Measurements from ENCODE around the gene B3GAT3. TPM values are rescaled to one million over a fixed set of nuclear protein-coding genes. Genes with fewer than 3 reads are reported as not detected.

The B3GAT3 gene
- total RNA-seq, 1 experiment from 2014 or later, result 51.2 TPM

DNA sequence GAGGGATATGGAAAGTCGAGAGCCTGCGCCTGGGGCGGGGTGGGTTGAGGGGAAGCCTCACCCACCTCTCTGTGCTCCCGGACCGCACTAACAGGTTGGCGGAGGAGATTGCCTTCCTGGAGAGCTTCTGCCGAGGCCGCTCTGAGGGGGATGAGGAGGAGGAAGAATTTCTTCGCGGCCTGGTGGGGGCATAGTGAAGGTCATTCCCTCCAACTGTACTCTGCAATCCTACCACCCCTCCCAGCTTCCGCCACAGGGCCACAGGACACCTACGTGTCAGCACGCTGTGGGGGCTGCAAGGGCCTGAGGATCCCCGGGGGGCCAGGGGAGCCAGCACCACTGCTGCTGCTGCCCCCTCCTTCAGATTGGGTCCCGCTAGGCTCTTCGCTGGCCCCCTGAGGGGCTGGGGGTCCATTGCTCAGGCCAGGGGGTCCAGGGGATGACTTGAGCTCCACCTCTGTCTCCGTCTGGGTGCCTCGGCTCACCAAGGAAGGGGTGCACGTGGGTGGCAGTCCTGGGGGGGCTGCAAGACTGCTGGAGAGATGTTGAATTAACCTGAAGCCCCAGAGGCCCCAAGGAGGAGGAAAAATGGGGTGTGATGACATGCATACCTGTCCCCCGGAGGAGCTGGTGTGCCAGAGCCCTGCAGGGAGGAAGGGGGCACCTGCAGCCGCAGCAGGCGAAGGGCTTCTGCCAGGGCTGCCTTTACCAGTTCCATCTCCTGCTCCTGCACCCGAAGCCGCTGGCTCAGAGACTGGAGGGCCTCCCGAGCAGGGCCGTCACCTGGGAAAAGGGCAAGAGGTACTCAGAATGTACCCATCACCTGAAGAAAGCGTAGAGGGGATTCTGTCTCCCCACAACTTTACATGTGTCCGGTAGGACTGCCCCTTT, 10.7 kb downstream of the B3GAT3 start:
- Histone ChIP-seq H3K4me2 (ENCODE audit: low read length) (peak overlapping the region; percentile 87), H2AFZ (ENCODE audit: low read depth, low read length, poor library complexity, severe bottlenecking) (no peak overlapping the region), H3K36me3 (ENCODE audit: control insufficient read depth in 1 of 2, insufficient read depth in 2 of 2, low read length in 2 of 2) (peaks cover 0 to 5% of the 10 kb centered on the region in 2 experiments; a peak in 1 of 4 replicates), H4K20me1 (ENCODE audit: insufficient read depth) (no peaks in the 10 kb centered on the region), H3K9me2 (ENCODE audit: insufficient read depth) (no peaks in the 10 kb centered on the region), H3K9me3 (ENCODE audit: control insufficient read depth in 1 of 2, insufficient read depth in 1 of 2, low read depth in 1 of 2, low read length in 2 of 2) (no peaks in the 10 kb centered on the region), H3K79me2 (ENCODE audit: insufficient read depth, low read length) (peaks cover 13% of the 10 kb centered on the region), H3K27ac (ENCODE audit: low read depth, low read length) (peak overlapping the region; percentile 83), H3K27me3 (ENCODE audit: insufficient read depth, low read length) (no peaks in the 10 kb centered on the region), H3K9ac (ENCODE audit: low read length) (peak overlapping the region; percentile 93), H3K4me3 (replicated peaks in 1 of 2; ENCODE audit: low read depth in 1 of 2, low read length in 2 of 2) (peak overlapping the region; percentile 87 to 94), H3K4me1 (ENCODE audit: control insufficient read depth in 1 of 2, insufficient read depth in 2 of 2, low read length in 2 of 2) (peaks cover 28 to 45% of the 10 kb centered on the region in 2 experiments)
- ChIA-PET RAD21 (ENCODE audit: low non-redundant PET in 1 of 2, low total read pairs in 2 of 2, uncharacterized antibody in 2 of 2, unreplicated experiment in 2 of 2) (interaction anchor here (1.0 to 1.4 kb wide), 2 partner anchors 20 to 187 kb away, joined by 4 to 5 read pairs; partner anchors contain the start of gene TUT1 (in 1 of the 2)), POLR2A (interaction anchor here (0.8 to 1.2 kb wide), 4 partner anchors 9 to 230 kb away, joined by 4 to 6 read pairs (median 5); partner anchors contain the start of genes C11orf98, CSKMT, MTA2 and TUT1), CTCF (interaction anchor here (1.0 to 2.8 kb wide), 8 partner anchors 10 to 216 kb away, joined by 3 to 16 read pairs (median 5); partner anchors contain the start of genes B3GAT3, HNRNPUL2, MTA2 and TUT1)
- DNase-seq (ENCODE audit: low read depth, low spot score) (no peak), ATAC-seq (no peak)
- intact Hi-C loops (cut with micrococcal nuclease), result loop anchor here (5.0 kb wide), 1 partner anchor 36 kb away; the partner anchor contains the start of gene GANAB
- no peak for TF ChIP-seq ZNF274 (IDR thresholded peaks at IDR 0.05; ENCODE audit: low read depth, low read length)
- no peak for TF ChIP-seq RAD21 (IDR thresholded peaks at IDR 0.05; ENCODE audit: low read depth)
- no peak for TF ChIP-seq FOSL1 (IDR thresholded peaks at IDR 0.05; ENCODE audit: low read depth)
- TF ChIP-seq SRF (IDR thresholded peaks at IDR 0.05; ENCODE audit: low read depth), result no peak
- TF ChIP-seq POLR2A (IDR thresholded peaks at IDR 0.05; ENCODE audit: borderline replicate concordance, extremely low read depth, insufficient read depth, insufficient read length), result no peak
- no peak for TF ChIP-seq ATF3 (IDR thresholded peaks at IDR 0.05)
- no TSS peak for BruUV-seq (replicated peaks)

GRCh38 chr11:62610403-62610802, 11.4 kb downstream of the B3GAT3 start:
- RAD21 ChIA-PET (ENCODE audit: low non-redundant PET in 1 of 2, low total read pairs in 2 of 2, uncharacterized antibody in 2 of 2, unreplicated experiment in 2 of 2), result interaction anchor here in 1 of 2 experiments (1.4 kb wide), 1 partner anchor 19 kb away, joined by 5 read pairs; the partner anchor contains the start of gene TUT1

More at GRCh38 chr11:62610403-62610802, 11.4 kb downstream of the B3GAT3 start:
- no peaks in the 10 kb centered on the region for H4K20me1 ChIP-seq (ENCODE audit: insufficient read depth)
- H3K36me3 ChIP-seq (ENCODE audit: control insufficient read depth in 1 of 2, insufficient read depth in 2 of 2, low read length in 2 of 2), result peaks cover 0 to 8% of the 10 kb centered on the region in 2 experiments; a peak in 2 of 4 replicates
- DNase-seq (ENCODE audit: low read depth, low spot score) (no peak), ATAC-seq (no peak)
- H3K9me3 ChIP-seq (ENCODE audit: control insufficient read depth in 1 of 2, insufficient read depth in 1 of 2, low read depth in 1 of 2, low read length in 2 of 2), result no peaks in the 10 kb centered on the region
- H3K4me2 ChIP-seq (ENCODE audit: low read length), result peak overlapping the region; percentile 87
- peak overlapping the region; percentile 83; the same call in 1 of the 2 replicates for H3K27ac ChIP-seq (ENCODE audit: low read depth, low read length)
- ChIA-PET POLR2A (interaction anchor here (1.2 kb wide), 1 partner anchor 19 kb away, joined by 5 read pairs; the partner anchor contains the start of gene TUT1), CTCF (interaction anchor here (1.0 to 2.5 kb wide), 2 partner anchors 11 to 19 kb away, joined by 4 to 11 read pairs; partner anchors contain the start of gene TUT1)
- no peak overlapping the region for H2AFZ ChIP-seq (ENCODE audit: low read depth, low read length, poor library complexity, severe bottlenecking)
- no TSS peak for BruUV-seq (replicated peaks)
- no peak overlapping the region for H3K4me3 ChIP-seq (replicated peaks in 1 of 2; ENCODE audit: low read depth in 1 of 2, low read length in 2 of 2)
- intact Hi-C loops (cut with micrococcal nuclease), result loop anchor here (5.0 kb wide), 1 partner anchor 37 kb away; the partner anchor contains the start of gene GANAB
- no peak overlapping the region for H3K9ac ChIP-seq (ENCODE audit: low read length)
- peaks cover 28 to 41% of the 10 kb centered on the region in 2 experiments for H3K4me1 ChIP-seq (ENCODE audit: control insufficient read depth in 1 of 2, insufficient read depth in 2 of 2, low read length in 2 of 2)
- H3K9me2 ChIP-seq (ENCODE audit: insufficient read depth), result no peaks in the 10 kb centered on the region
- no peaks in the 10 kb centered on the region for H3K27me3 ChIP-seq (ENCODE audit: insufficient read depth, low read length)
- H3K79me2 ChIP-seq (ENCODE audit: insufficient read depth, low read length), result peaks cover 13% of the 10 kb centered on the region
- no peak for TF ChIP-seq POLR2A (IDR thresholded peaks at IDR 0.05; ENCODE audit: borderline replicate concordance, extremely low read depth, insufficient read depth, insufficient read length)
- TF ChIP-seq ELF1 (IDR thresholded peaks at IDR 0.05; ENCODE audit: borderline replicate concordance, low read depth), result no peak
- TF ChIP-seq ZFX (IDR thresholded peaks at IDR 0.05), result no peak
- TF ChIP-seq EZH2phosphoT487 (IDR thresholded peaks at IDR 0.05; ENCODE audit: borderline replicate concordance), result no peak
